Peyer's patch (tissue), 4 donors: Measurements from ENCODE around the gene BDKRB2. TPM values are rescaled to one million over a fixed set of nuclear protein-coding genes. Genes with fewer than 3 reads are reported as not detected.

Source experiments
- DNase-seq, 3 donors: peaks; one replicate each; pipeline ENCODE4 v3.0.0-alpha.2; 2017 to 2019
- H3K27ac ChIP-seq, 4 donors: fragments of 200-600 bp; sonication (generic); one replicate each; pipeline ENCODE4 v1.5.1; 2016 to 2019
- H3K27me3 ChIP-seq, 2 donors: fragments of 200-600 bp; sonication (generic); one replicate each; pipeline ENCODE4 v1.5.1; 2019
- H3K36me3 ChIP-seq, 3 donors: fragments of 200-600 bp; sonication (generic); one replicate each; pipeline ENCODE4 v1.5.1; 2016 to 2019
- H3K4me1 ChIP-seq, 4 donors: fragments of 200-600 bp; sonication (generic); one replicate each; pipeline ENCODE4 v1.5.1; 2016 to 2019
- H3K4me3 ChIP-seq, 4 donors: fragments of 200-600 bp; sonication (generic); 1 replicate in 3 of 4; 2 replicates in 1 of 4; pipeline ENCODE4 v1.5.1; 2016 to 2019; ENCODE audit warnings: mild to moderate bottlenecking in 1 of 4
- H3K9me3 ChIP-seq, 4 donors: fragments of 200-600 bp; sonication (generic); one replicate each; pipeline ENCODE4 v1.5.1; 2016 to 2019; ENCODE audit warnings: mild to moderate bottlenecking in 1 of 4
- CTCF ChIP-seq, 6 experiments: fragments of 450-650 bp in 4 of 6; fragments of 200-600 bp in 2 of 6; sonication (generic) in 1 of 6; IDR thresholded peaks; one replicate each; pipeline ENCODE4 v1.5.1; 2017 to 2019; ENCODE audit warnings: antibody characterized with exemption in 6 of 6, mild to moderate bottlenecking in 3 of 6, moderate library complexity in 1 of 6
- POLR2A ChIP-seq, 2 donors: fragments of 450-650 bp; IDR thresholded peaks; one replicate each; pipeline ENCODE4 v1.5.1; 2017; ENCODE audit warnings: antibody characterized with exemption in 2 of 2, mild to moderate bottlenecking in 2 of 2, moderate library complexity in 2 of 2
- total RNA-seq, 4 donors: library from RNA; depleted of rRNA; stranded (reverse); fragments of >200 nt; gene quantifications; one replicate each; pipeline ENCODE4 v1.1.0, GENCODE V29; 2016

BDKRB2 gene
- total RNA-seq, 4 donors from 2014 or later: 12.4 to 18.9 (median 16.9) TPM

- no peaks in the 10 kb centered on the region for H3K9me3 ChIP-seq
- H3K4me3 ChIP-seq: no peak overlapping the region
- H3K4me1 ChIP-seq: peaks cover 0 to 4% (median 0%) of the 10 kb centered on the region in 4 donors
- DNase-seq: no peak
- H3K27ac ChIP-seq: no peak overlapping the region
- no peaks in the 10 kb centered on the region for H3K36me3 ChIP-seq
- no peaks in the 10 kb centered on the region for H3K27me3 ChIP-seq
- no peak for TF ChIP-seq CTCF (IDR thresholded peaks at IDR 0.05)
- no peak for TF ChIP-seq POLR2A (IDR thresholded peaks at IDR 0.05)
These were observed 45.8 kb downstream of the BDKRB2 start for GRCh38 chr14:96250485-96250884.

- Histone ChIP-seq H3K36me3 (no peaks in the 10 kb centered on the region), H3K4me1 (peaks cover 0 to 4% (median 0%) of the 10 kb centered on the region in 4 donors), H3K9me3 (no peaks in the 10 kb centered on the region), H3K27ac (no peak overlapping the region), H3K27me3 (no peaks in the 10 kb centered on the region), H3K4me3 (no peak overlapping the region)
- no peak for DNase-seq
- TF ChIP-seq POLR2A (IDR thresholded peaks at IDR 0.05) (no peak), CTCF (IDR thresholded peaks at IDR 0.05) (no peak)
These were observed 47.1 kb downstream of the BDKRB2 start for GRCh38 chr14:96251656-96252155.

GRCh38 chr14:96252323-96252998 is 47.8 kb downstream of the BDKRB2 start:
- Histone ChIP-seq H3K27me3 (no peaks in the 10 kb centered on the region), H3K27ac (peak overlapping the region in 2 of 4 donors; percentile 25 to 32), H3K4me3 (no peak overlapping the region), H3K36me3 (no peaks in the 10 kb centered on the region), H3K9me3 (no peaks in the 10 kb centered on the region), H3K4me1 (peaks cover 0 to 4% (median 0%) of the 10 kb centered on the region in 4 donors)
- DNase-seq: no peak
- no peak for TF ChIP-seq CTCF (IDR thresholded peaks at IDR 0.05)
- TF ChIP-seq POLR2A (IDR thresholded peaks at IDR 0.05): no peak

- no peak for DNase-seq
- Histone ChIP-seq H3K4me3 (no peak overlapping the region), H3K27ac (peak overlapping the region in 2 of 4 donors; percentile 25 to 32), H3K36me3 (no peaks in the 10 kb centered on the region), H3K9me3 (no peaks in the 10 kb centered on the region), H3K27me3 (no peaks in the 10 kb centered on the region), H3K4me1 (peaks cover 0 to 4% (median 0%) of the 10 kb centered on the region in 4 donors)
- TF ChIP-seq CTCF (IDR thresholded peaks at IDR 0.05) (no peak), POLR2A (IDR thresholded peaks at IDR 0.05) (no peak)
These were observed 48.4 kb downstream of the BDKRB2 start for GRCh38 chr14:96252999-96253539.

- peaks cover 0 to 4% (median 0%) of the 10 kb centered on the region in 4 donors for H3K4me1 ChIP-seq
- no peaks in the 10 kb centered on the region for H3K27me3 ChIP-seq
- peak overlapping the region in 1 of 4 donors; percentile 76 for H3K27ac ChIP-seq
- no peak overlapping the region for H3K4me3 ChIP-seq
- TF ChIP-seq POLR2A (IDR thresholded peaks at IDR 0.05) (no peak), CTCF (IDR thresholded peaks at IDR 0.05) (no peak)
- no peak for DNase-seq
- no peaks in the 10 kb centered on the region for H3K36me3 ChIP-seq
- H3K9me3 ChIP-seq: no peaks in the 10 kb centered on the region
These were observed 50.0 kb downstream of the BDKRB2 start for GRCh38 chr14:96254687-96255086.
